ENCODE measurements around the gene NEO1.

- TF ChIP-seq TAF1 (IDR thresholded peaks at IDR 0.05; ENCODE audit: borderline replicate concordance, insufficient read depth, low read length) (no peak), POLR2AphosphoS5 (IDR thresholded peaks at IDR 0.05; ENCODE audit: low read depth, low read length) (no peak), REST (IDR thresholded peaks at IDR 0.05; ENCODE audit: insufficient read depth in 1 of 2, low read depth in 2 of 2, low read length in 2 of 2) (no peak), SIN3A (IDR thresholded peaks at IDR 0.05; ENCODE audit: borderline replicate concordance, insufficient read depth, low read length) (no peak), FOXP2 (optimal IDR thresholded peaks at IDR 0.05; ENCODE audit: borderline replicate concordance, extremely low read depth, extremely low read length, insufficient read depth) (no peak)
Observed at GRCh38 chr15:73338606-73339374, 286.5 kb downstream of the NEO1 start.

Measured in PFSK-1 (cell line).